ENCODE data around the gene GAB2. TPM values are rescaled to one million over a fixed set of nuclear protein-coding genes. Genes with fewer than 3 reads are reported as not detected.

GAB2 gene
- total RNA-seq, 4 donors from 2014 or later: 39.6 to 57.3 (median 46.6) TPM

- H3K9me3 ChIP-seq: no peaks in the 10 kb centered on the region
- peak overlapping the region in 3 of 4 donors; percentile 17 to 89 (median 78) for H3K27ac ChIP-seq
- no peak for TF ChIP-seq POLR2A (IDR thresholded peaks at IDR 0.05)
- TF ChIP-seq, protein P1, sequence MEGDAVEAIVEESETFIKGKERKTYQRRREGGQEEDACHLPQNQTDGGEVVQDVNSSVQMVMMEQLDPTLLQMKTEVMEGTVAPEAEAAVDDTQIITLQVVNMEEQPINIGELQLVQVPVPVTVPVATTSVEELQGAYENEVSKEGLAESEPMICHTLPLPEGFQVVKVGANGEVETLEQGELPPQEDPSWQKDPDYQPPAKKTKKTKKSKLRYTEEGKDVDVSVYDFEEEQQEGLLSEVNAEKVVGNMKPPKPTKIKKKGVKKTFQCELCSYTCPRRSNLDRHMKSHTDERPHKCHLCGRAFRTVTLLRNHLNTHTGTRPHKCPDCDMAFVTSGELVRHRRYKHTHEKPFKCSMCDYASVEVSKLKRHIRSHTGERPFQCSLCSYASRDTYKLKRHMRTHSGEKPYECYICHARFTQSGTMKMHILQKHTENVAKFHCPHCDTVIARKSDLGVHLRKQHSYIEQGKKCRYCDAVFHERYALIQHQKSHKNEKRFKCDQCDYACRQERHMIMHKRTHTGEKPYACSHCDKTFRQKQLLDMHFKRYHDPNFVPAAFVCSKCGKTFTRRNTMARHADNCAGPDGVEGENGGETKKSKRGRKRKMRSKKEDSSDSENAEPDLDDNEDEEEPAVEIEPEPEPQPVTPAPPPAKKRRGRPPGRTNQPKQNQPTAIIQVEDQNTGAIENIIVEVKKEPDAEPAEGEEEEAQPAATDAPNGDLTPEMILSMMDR (IDR thresholded peaks at IDR 0.05): no peak
- TF ChIP-seq EP300 (IDR thresholded peaks at IDR 0.05): no peak
- no peak overlapping the region for H3K4me3 ChIP-seq
- H3K4me1 ChIP-seq: peaks cover 0 to 84% (median 40%) of the 10 kb centered on the region in 4 donors
- no peak for DNase-seq (ENCODE audit: low spot score in 2 of 2)
- WGBS, 2 donors: 88 to 91% methylated on average over 14 of the region's 14 CpGs
- no peaks in the 10 kb centered on the region for H3K27me3 ChIP-seq
- no peaks in the 10 kb centered on the region for H3K36me3 ChIP-seq
Observed at GRCh38 chr11:78351979-78352841, 65.4 kb downstream of the GAB2 start.

DNA sequence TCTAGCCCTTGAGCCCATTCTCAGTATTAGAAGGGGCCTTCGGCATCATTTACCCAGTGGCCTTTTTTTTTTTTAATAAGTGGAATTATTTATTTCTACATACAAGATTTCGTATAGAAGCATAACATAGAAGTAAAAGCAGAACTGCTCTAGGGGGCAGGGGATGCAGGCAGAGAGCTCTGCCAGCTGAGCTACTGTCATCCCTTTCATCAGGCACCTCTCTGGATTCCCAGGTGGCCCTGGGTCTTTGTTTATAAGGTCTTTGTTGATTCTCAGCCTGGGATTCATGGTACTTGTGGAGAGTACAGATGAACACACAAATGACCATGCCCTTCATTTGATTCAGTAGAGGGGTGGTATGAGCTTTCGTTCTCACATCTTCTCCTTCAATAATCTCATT lies 66.4 kb downstream of the GAB2 start:
- Histone ChIP-seq H3K27ac (peak overlapping the region; percentile 38 to 89 (median 68)), H3K4me1 (peaks cover 0 to 90% (median 45%) of the 10 kb centered on the region in 4 donors), H3K4me3 (peak overlapping the region in 2 of 4 donors; percentile 9 to 26), H3K36me3 (no peaks in the 10 kb centered on the region), H3K27me3 (no peaks in the 10 kb centered on the region), H3K9me3 (no peaks in the 10 kb centered on the region)
- WGBS, 2 donors: 20 to 32% methylated on average over 3 of the region's 3 CpGs
- DNase-seq (ENCODE audit: low spot score in 2 of 2): no peak
- TF ChIP-seq POLR2A (IDR thresholded peaks at IDR 0.05) (no peak), EP300 (IDR thresholded peaks at IDR 0.05) (no peak)
- TF ChIP-seq, protein P1 (IDR thresholded peaks at IDR 0.05): no peak

- WGBS, 2 donors: 3 to 5% methylated on average over 7 of the region's 7 CpGs
- TF ChIP-seq POLR2A (IDR thresholded peaks at IDR 0.05) (no peak), EP300 (IDR thresholded peaks at IDR 0.05) (no peak)
- TF ChIP-seq, protein P1 (IDR thresholded peaks at IDR 0.05): no peak
- peaks cover 0 to 94% (median 47%) of the 10 kb centered on the region in 4 donors for H3K4me1 ChIP-seq
- peak overlapping the region; percentile 38 to 89 (median 68) for H3K27ac ChIP-seq
- peak in 1 of 2 donors; percentile 39 for DNase-seq (ENCODE audit: low spot score in 2 of 2)
- H3K4me3 ChIP-seq: peak overlapping the region in 3 of 4 donors; percentile 9 to 26 (median 9)
- H3K9me3 ChIP-seq: no peaks in the 10 kb centered on the region
- no peaks in the 10 kb centered on the region for H3K27me3 ChIP-seq
- no peaks in the 10 kb centered on the region for H3K36me3 ChIP-seq
Observed at GRCh38 chr11:78350646-78351165, 66.9 kb downstream of the GAB2 start.

DNA sequence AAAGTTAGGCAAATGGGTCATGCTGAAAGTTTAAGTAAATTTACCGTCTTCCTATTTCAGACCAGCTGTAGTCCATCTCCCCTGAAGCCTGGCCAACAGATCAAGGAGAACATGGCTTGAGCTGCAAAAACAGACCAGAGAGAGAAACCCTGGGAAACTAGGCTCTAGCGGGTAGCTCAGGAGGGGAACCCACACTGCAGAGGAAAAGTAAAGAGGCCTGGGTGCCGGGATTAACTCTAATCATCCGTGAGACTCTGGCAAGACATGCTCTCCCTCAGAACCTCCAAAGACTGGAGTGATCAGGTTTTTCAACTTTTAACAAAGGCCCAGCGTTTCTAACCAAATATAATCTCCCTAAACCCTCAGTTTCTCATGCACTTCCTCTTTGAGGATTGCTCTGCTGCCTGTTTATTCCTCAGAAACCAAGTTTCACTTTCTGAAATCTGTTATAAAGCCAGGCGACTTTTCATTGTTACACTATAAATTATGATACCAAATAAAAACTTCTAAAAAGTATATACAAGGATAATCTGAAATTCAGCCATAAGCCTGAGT lies 67.5 kb downstream of the GAB2 start:
- DNase-seq (ENCODE audit: low spot score in 2 of 2): no peak
- Histone ChIP-seq H3K27ac (peak overlapping the region; percentile 38 to 89 (median 68)), H3K36me3 (no peaks in the 10 kb centered on the region), H3K9me3 (no peaks in the 10 kb centered on the region), H3K4me3 (peak overlapping the region in 3 of 4 donors; percentile 9 to 26 (median 9)), H3K4me1 (peaks cover 0 to 94% (median 48%) of the 10 kb centered on the region in 4 donors), H3K27me3 (no peaks in the 10 kb centered on the region)
- WGBS, 2 donors: 15 to 20% methylated on average over 6 of the region's 6 CpGs
- no peak for TF ChIP-seq POLR2A (IDR thresholded peaks at IDR 0.05)
- no peak for TF ChIP-seq EP300 (IDR thresholded peaks at IDR 0.05)
- TF ChIP-seq, protein P1 (IDR thresholded peaks at IDR 0.05): no peak

Data from tibial nerve (tissue), 4 donors.